ENCODE data around the gene SMC4. TPM values are rescaled to one million over a fixed set of nuclear protein-coding genes. Genes with fewer than 3 reads are reported as not detected.

The SMC4 gene
- polyA plus RNA-seq, 1 of the 3 experiments (the other 2 are of a cell fraction): 26.1 TPM

- Histone ChIP-seq H3K4me3 (ENCODE audit: low read depth in 2 of 2, low read length in 1 of 2) (no peak overlapping the region), H3K27ac (ENCODE audit: low read depth in 2 of 2, low read length in 1 of 2) (peak overlapping the region; percentile 92 to 96), H3K27me3 (ENCODE audit: insufficient read depth) (no peaks in the 10 kb centered on the region), H3K4me2 (peak overlapping the region; percentile 65), H3K4me1 (ENCODE audit: control insufficient read depth in 1 of 2, insufficient read depth in 2 of 2, low read depth in 1 of 2, low read length in 1 of 2) (peaks cover 10 to 19% of the 10 kb centered on the region in 2 experiments), H3K9me3 (no peaks in the 10 kb centered on the region), H3K9ac (peak overlapping the region; percentile 88; the same call in 1 of the 2 replicates), H3K36me3 (replicated peaks in 1 of 2; ENCODE audit: control insufficient read depth in 1 of 2, insufficient read depth in 2 of 2, low read length in 1 of 2) (no peaks in the 10 kb centered on the region), H4K20me1 (ENCODE audit: insufficient read depth) (no peaks in the 10 kb centered on the region), H2AFZ (ENCODE audit: low read depth) (peak overlapping the region; percentile 76), H3K79me2 (ENCODE audit: insufficient read depth) (peaks cover 34% of the 10 kb centered on the region), H3K9me2 (no peaks in the 10 kb centered on the region), H3F3A (replicated peaks; ENCODE audit: insufficient read depth) (peaks cover 33% of the 10 kb centered on the region)
- peak; percentile 29 for DNase-seq
- POLR2A ChIA-PET: no interaction called here
- CTCF ChIA-PET: interaction anchor here (0.7 to 1.3 kb wide), 3 partner anchors 8 to 514 kb away, joined by 3 to 4 read pairs (median 3); no protein-coding TSS in a partner anchor
- WGBS (ENCODE audit: low lambda C conversion rate): 40% methylated on average over 3 of the region's 3 CpGs
- TF ChIP-seq FOSL2 (IDR thresholded peaks at IDR 0.05; ENCODE audit: borderline replicate concordance, low read depth): peak; percentile 69
- TF ChIP-seq, protein P1, sequence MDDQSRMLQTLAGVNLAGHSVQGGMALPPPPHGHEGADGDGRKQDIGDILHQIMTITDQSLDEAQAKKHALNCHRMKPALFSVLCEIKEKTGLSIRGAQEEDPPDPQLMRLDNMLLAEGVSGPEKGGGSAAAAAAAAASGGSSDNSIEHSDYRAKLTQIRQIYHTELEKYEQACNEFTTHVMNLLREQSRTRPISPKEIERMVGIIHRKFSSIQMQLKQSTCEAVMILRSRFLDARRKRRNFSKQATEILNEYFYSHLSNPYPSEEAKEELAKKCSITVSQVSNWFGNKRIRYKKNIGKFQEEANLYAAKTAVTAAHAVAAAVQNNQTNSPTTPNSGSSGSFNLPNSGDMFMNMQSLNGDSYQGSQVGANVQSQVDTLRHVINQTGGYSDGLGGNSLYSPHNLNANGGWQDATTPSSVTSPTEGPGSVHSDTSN (IDR thresholded peaks at IDR 0.05): peak; percentile 21; the same call in 1 of the 2 replicates
- TF ChIP-seq RFX5 (IDR thresholded peaks at IDR 0.05; ENCODE audit: low read length): no peak
- TF ChIP-seq ZBTB33 (IDR thresholded peaks at IDR 0.05; ENCODE audit: borderline replicate concordance, low read depth): no peak
- TF ChIP-seq EZH2phosphoT487 (IDR thresholded peaks at IDR 0.05; ENCODE audit: borderline replicate concordance, low read depth): no peak
- no peak for TF ChIP-seq FOXM1 (IDR thresholded peaks at IDR 0.05; ENCODE audit: low read depth)
- TF ChIP-seq RXRA (IDR thresholded peaks at IDR 0.05; ENCODE audit: borderline replicate concordance, low read depth): peak; percentile 52; the same call in 1 of the 2 replicates
- TF ChIP-seq RAD21 (IDR thresholded peaks at IDR 0.05; ENCODE audit: low read length): no peak
- TF ChIP-seq, protein P2, sequence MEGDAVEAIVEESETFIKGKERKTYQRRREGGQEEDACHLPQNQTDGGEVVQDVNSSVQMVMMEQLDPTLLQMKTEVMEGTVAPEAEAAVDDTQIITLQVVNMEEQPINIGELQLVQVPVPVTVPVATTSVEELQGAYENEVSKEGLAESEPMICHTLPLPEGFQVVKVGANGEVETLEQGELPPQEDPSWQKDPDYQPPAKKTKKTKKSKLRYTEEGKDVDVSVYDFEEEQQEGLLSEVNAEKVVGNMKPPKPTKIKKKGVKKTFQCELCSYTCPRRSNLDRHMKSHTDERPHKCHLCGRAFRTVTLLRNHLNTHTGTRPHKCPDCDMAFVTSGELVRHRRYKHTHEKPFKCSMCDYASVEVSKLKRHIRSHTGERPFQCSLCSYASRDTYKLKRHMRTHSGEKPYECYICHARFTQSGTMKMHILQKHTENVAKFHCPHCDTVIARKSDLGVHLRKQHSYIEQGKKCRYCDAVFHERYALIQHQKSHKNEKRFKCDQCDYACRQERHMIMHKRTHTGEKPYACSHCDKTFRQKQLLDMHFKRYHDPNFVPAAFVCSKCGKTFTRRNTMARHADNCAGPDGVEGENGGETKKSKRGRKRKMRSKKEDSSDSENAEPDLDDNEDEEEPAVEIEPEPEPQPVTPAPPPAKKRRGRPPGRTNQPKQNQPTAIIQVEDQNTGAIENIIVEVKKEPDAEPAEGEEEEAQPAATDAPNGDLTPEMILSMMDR (IDR thresholded peaks at IDR 0.05): no peak; the same call in 1 of the 2 replicates
- TF ChIP-seq, protein P3, sequence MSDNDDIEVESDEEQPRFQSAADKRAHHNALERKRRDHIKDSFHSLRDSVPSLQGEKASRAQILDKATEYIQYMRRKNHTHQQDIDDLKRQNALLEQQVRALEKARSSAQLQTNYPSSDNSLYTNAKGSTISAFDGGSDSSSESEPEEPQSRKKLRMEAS (IDR thresholded peaks at IDR 0.05; ENCODE audit: low read depth): no peak
- no peak for TF ChIP-seq USF2 (IDR thresholded peaks at IDR 0.05; ENCODE audit: borderline replicate concordance, low read depth, low read length)
- no peak; the same call in 1 of the 2 replicates for TF ChIP-seq NFIC (IDR thresholded peaks at IDR 0.05; ENCODE audit: borderline replicate concordance)
- no peak for TF ChIP-seq ELF1 (IDR thresholded peaks at IDR 0.05)
- peak; percentile 80; the same call in 1 of the 2 replicates for TF ChIP-seq MEF2A (IDR thresholded peaks at IDR 0.05; ENCODE audit: borderline replicate concordance, low read depth)
- TF ChIP-seq SIN3A (IDR thresholded peaks at IDR 0.05; ENCODE audit: borderline replicate concordance, low read depth, low read length): no peak
- no peak for TF ChIP-seq FOXJ3 (CRISPR knock-in tag; IDR thresholded peaks at IDR 0.05)
- TF ChIP-seq IRF3 (IDR thresholded peaks at IDR 0.05; ENCODE audit: low read depth, low read length): no peak
- TF ChIP-seq, protein P4, sequence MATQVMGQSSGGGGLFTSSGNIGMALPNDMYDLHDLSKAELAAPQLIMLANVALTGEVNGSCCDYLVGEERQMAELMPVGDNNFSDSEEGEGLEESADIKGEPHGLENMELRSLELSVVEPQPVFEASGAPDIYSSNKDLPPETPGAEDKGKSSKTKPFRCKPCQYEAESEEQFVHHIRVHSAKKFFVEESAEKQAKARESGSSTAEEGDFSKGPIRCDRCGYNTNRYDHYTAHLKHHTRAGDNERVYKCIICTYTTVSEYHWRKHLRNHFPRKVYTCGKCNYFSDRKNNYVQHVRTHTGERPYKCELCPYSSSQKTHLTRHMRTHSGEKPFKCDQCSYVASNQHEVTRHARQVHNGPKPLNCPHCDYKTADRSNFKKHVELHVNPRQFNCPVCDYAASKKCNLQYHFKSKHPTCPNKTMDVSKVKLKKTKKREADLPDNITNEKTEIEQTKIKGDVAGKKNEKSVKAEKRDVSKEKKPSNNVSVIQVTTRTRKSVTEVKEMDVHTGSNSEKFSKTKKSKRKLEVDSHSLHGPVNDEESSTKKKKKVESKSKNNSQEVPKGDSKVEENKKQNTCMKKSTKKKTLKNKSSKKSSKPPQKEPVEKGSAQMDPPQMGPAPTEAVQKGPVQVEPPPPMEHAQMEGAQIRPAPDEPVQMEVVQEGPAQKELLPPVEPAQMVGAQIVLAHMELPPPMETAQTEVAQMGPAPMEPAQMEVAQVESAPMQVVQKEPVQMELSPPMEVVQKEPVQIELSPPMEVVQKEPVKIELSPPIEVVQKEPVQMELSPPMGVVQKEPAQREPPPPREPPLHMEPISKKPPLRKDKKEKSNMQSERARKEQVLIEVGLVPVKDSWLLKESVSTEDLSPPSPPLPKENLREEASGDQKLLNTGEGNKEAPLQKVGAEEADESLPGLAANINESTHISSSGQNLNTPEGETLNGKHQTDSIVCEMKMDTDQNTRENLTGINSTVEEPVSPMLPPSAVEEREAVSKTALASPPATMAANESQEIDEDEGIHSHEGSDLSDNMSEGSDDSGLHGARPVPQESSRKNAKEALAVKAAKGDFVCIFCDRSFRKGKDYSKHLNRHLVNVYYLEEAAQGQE (IDR thresholded peaks at IDR 0.05; ENCODE audit: low read depth, low read length): no peak
- TF ChIP-seq NRF1 (IDR thresholded peaks at IDR 0.05; ENCODE audit: low read depth, low read length): no peak
- TF ChIP-seq EP300 (IDR thresholded peaks at IDR 0.05; ENCODE audit: borderline replicate concordance in 1 of 2, low read depth in 1 of 2, low read length in 1 of 2): peak in 1 of 2 experiments; percentile 67; a peak in 2 of 4 replicates
- TF ChIP-seq, protein P5, sequence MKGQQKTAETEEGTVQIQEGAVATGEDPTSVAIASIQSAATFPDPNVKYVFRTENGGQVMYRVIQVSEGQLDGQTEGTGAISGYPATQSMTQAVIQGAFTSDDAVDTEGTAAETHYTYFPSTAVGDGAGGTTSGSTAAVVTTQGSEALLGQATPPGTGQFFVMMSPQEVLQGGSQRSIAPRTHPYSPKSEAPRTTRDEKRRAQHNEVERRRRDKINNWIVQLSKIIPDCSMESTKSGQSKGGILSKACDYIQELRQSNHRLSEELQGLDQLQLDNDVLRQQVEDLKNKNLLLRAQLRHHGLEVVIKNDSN (IDR thresholded peaks at IDR 0.05; ENCODE audit: borderline replicate concordance, low read depth): no peak
Observed at GRCh38 chr3:160450846-160451245, 51.4 kb downstream of the SMC4 start.

Data from SK-N-SH (cell line).